ENCODE measurements around the gene MYO5A.
"Not testable (repeated sequence)": the region's sequence is repeated elsewhere in the genome, so short reads cannot be mapped to it uniquely, and the experiment has no call there.

Gene MYO5A

GRCh38 chr15:52509500-52510245 lies 19.0 kb downstream of the MYO5A start:
- in situ Hi-C loops (cut with MboI; ENCODE audit: low sequenced_read_pairs), result no loop called here

GRCh38 chr15:52506549-52506948 lies 22.1 kb downstream of the MYO5A start:
- in situ Hi-C loops (cut with MboI; ENCODE audit: low sequenced_read_pairs), result no loop called here

GRCh38 chr15:52505151-52505550 lies 23.5 kb downstream of the MYO5A start:
- in situ Hi-C loops (cut with MboI; ENCODE audit: low sequenced_read_pairs), result no loop called here

GRCh38 chr15:52503788-52504496 lies 24.7 kb downstream of the MYO5A start:
- in situ Hi-C loops (cut with MboI; ENCODE audit: low sequenced_read_pairs), result no loop called here

- in situ Hi-C loops (cut with MboI; ENCODE audit: low sequenced_read_pairs), result no loop called here
Observed at GRCh38 chr15:52502608-52503007, 26.1 kb downstream of the MYO5A start.

GRCh38 chr15:52499506-52499905 lies 29.2 kb downstream of the MYO5A start:
- in situ Hi-C loops (cut with MboI; ENCODE audit: low sequenced_read_pairs), result no loop called here

- in situ Hi-C loops (cut with MboI; ENCODE audit: low sequenced_read_pairs), result no loop called here
Observed at GRCh38 chr15:52498706-52499105, 30.0 kb downstream of the MYO5A start.

- in situ Hi-C loops (cut with MboI; ENCODE audit: low sequenced_read_pairs), result no loop called here
Observed at GRCh38 chr15:52496776-52497470, 31.8 kb downstream of the MYO5A start.

GRCh38 chr15:52496175-52496574 lies 32.5 kb downstream of the MYO5A start:
- in situ Hi-C loops (cut with MboI; ENCODE audit: low sequenced_read_pairs), result no loop called here

GRCh38 chr15:52495125-52495524 lies 33.6 kb downstream of the MYO5A start:
- in situ Hi-C loops (cut with MboI; ENCODE audit: low sequenced_read_pairs), result no loop called here

GRCh38 chr15:52493968-52494367 lies 34.7 kb downstream of the MYO5A start:
- in situ Hi-C loops (cut with MboI; ENCODE audit: low sequenced_read_pairs), result no loop called here

- in situ Hi-C loops (cut with MboI; ENCODE audit: low sequenced_read_pairs), result no loop called here
Observed at GRCh38 chr15:52492132-52492531, 36.5 kb downstream of the MYO5A start.

GRCh38 chr15:52491472-52491871 lies 37.2 kb downstream of the MYO5A start:
- in situ Hi-C loops (cut with MboI; ENCODE audit: low sequenced_read_pairs), result no loop called here

GRCh38 chr15:52489430-52489829 lies 39.2 kb downstream of the MYO5A start:
- in situ Hi-C loops (cut with MboI; ENCODE audit: low sequenced_read_pairs), result not testable (repeated sequence)

GRCh38 chr15:52488830-52489229 lies 39.9 kb downstream of the MYO5A start:
- in situ Hi-C loops (cut with MboI; ENCODE audit: low sequenced_read_pairs), result no loop called here

GRCh38 chr15:52486003-52486996 lies 42.4 kb downstream of the MYO5A start:
- in situ Hi-C loops (cut with MboI; ENCODE audit: low sequenced_read_pairs), result no loop called here

- in situ Hi-C loops (cut with MboI; ENCODE audit: low sequenced_read_pairs), result no loop called here
Observed at GRCh38 chr15:52485290-52485689, 43.4 kb downstream of the MYO5A start.

- in situ Hi-C loops (cut with MboI; ENCODE audit: low sequenced_read_pairs), result no loop called here
Observed at GRCh38 chr15:52483707-52484106, 45.0 kb downstream of the MYO5A start.

- in situ Hi-C loops (cut with MboI; ENCODE audit: low sequenced_read_pairs), result no loop called here
Observed at GRCh38 chr15:52481915-52482314, 46.8 kb downstream of the MYO5A start.

GRCh38 chr15:52480990-52481389 lies 47.7 kb downstream of the MYO5A start:
- in situ Hi-C loops (cut with MboI; ENCODE audit: low sequenced_read_pairs), result no loop called here

- in situ Hi-C loops (cut with MboI; ENCODE audit: low sequenced_read_pairs), result no loop called here
Observed at GRCh38 chr15:52466716-52467115, 62.0 kb downstream of the MYO5A start.

Data from hTERT RPE-1 (cell line).